ENCODE measurements around the gene SYCN. TPM values are rescaled to one million over a fixed set of nuclear protein-coding genes. Genes with fewer than 3 reads are reported as not detected.

Gene SYCN
- total RNA-seq, 4 donors from 2014 or later: not detected

GRCh38 chr19:39178296-39179006 is 25.6 kb downstream of the SYCN start:
- intact Hi-C loops (cut with DNase I; ENCODE audit: low total_unique reads): no loop called here
- DNase-seq (ENCODE audit: low spot score in 2 of 2): no peak
- H3K4me3 ChIP-seq (ENCODE audit: low read depth, poor library complexity, severe bottlenecking): no peak overlapping the region
- no peak for TF ChIP-seq POLR2A (IDR thresholded peaks at IDR 0.05)
- TF ChIP-seq CTCF (IDR thresholded peaks at IDR 0.05): no peak
- 91 to 92% methylated on average over 28 to 30 of the region's 30 CpGs for whole genome bisulfite sequencing, 2 donors

- H3K4me3 ChIP-seq (ENCODE audit: low read depth, poor library complexity, severe bottlenecking): no peak overlapping the region
- intact Hi-C loops (cut with DNase I; ENCODE audit: low total_unique reads): no loop called here
- no peak for DNase-seq (ENCODE audit: low spot score in 2 of 2)
- WGBS, 2 donors: 83 to 84% methylated on average over 10 to 11 of the region's 11 CpGs
- TF ChIP-seq CTCF (IDR thresholded peaks at IDR 0.05) (no peak), POLR2A (IDR thresholded peaks at IDR 0.05) (no peak)
These were observed 26.3 kb downstream of the SYCN start for GRCh38 chr19:39177736-39178135.

GRCh38 chr19:39177110-39177699 is 26.9 kb downstream of the SYCN start:
- TF ChIP-seq POLR2A (IDR thresholded peaks at IDR 0.05) (no peak), CTCF (IDR thresholded peaks at IDR 0.05) (no peak)
- no peak for DNase-seq (ENCODE audit: low spot score in 2 of 2)
- no peak overlapping the region for H3K4me3 ChIP-seq (ENCODE audit: low read depth, poor library complexity, severe bottlenecking)
- intact Hi-C loops (cut with DNase I; ENCODE audit: low total_unique reads): no loop called here
- 93 to 95% methylated on average over 10 of the region's 10 CpGs for WGBS, 2 donors

- WGBS, 2 donors: 95 to 96% methylated on average over 7 of the region's 7 CpGs
- TF ChIP-seq CTCF (IDR thresholded peaks at IDR 0.05) (no peak), POLR2A (IDR thresholded peaks at IDR 0.05) (no peak)
- H3K4me3 ChIP-seq (ENCODE audit: low read depth, poor library complexity, severe bottlenecking): no peak overlapping the region
- intact Hi-C loops (cut with DNase I; ENCODE audit: low total_unique reads): no loop called here
- no peak for DNase-seq (ENCODE audit: low spot score in 2 of 2)
These were observed 28.5 kb downstream of the SYCN start for GRCh38 chr19:39175564-39175963.

DNA sequence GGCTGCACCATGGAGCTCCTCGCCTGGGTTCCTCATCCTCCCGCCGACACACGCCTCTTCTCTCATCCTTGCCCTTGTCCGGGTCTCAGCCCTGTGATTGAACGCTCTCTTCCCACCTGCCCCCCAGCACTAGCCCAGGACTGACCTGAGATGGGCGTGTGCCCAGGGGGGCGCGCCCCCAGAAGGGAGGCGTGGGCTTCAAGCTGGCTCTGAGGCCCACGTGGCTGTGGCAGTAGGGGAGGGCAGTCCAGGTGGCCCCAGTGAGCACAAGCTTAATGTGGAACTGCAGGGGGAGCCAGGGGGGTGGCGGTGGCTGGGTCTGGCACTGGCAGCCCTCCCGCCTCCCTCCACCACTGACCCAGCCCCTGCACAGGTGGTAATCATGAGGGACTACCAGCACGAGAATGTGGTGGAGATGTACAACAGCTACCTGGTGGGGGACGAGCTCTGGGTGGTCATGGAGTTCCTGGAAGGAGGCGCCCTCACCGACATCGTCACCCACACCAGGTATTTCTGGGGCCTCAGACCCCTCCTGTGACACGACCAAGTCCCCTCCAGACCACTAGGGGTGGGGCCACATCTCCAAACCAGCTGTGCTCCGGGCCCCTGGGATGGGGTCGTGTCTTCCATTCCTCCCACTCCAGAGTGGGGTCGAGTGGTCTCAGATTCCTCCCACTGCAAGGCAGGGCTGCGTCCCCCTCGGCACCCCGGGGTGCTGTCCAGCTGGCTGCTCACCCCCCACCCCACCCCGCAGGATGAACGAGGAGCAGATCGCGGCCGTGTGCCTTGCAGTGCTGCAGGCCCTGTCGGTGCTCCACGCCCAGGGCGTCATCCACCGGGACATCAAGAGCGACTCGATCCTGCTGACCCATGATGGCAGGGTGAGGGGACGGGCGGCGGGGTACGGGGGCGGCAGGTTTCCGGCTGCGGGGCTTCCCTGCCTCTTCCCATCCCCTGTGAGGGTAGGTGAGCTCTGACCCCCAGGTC is 29.2 kb downstream of the SYCN start:
- DNase-seq (ENCODE audit: low spot score in 2 of 2): no peak
- WGBS, 2 donors: 89 to 92% methylated on average over 42 to 43 of the region's 43 CpGs
- TF ChIP-seq POLR2A (IDR thresholded peaks at IDR 0.05): no peak
- no peak for TF ChIP-seq CTCF (IDR thresholded peaks at IDR 0.05)
- intact Hi-C loops (cut with DNase I; ENCODE audit: low total_unique reads): no loop called here
- H3K4me3 ChIP-seq (ENCODE audit: low read depth, poor library complexity, severe bottlenecking): no peak overlapping the region

Data from lower leg skin (tissue), 4 donors.